OCI-LY7 (cell line): ENCODE data around the gene LCP1. TPM values are rescaled to one million over a fixed set of nuclear protein-coding genes. Genes with fewer than 3 reads are reported as not detected.

ENCODE experiments used
- BruUV-seq: library from RNA; stranded (reverse); fragments of 400-500 nt; replicated peaks from 2 replicates; lab custom pipeline; 2021; lab: Mats Ljungman, UMichigan
- CTCF ChIA-PET: fragments of 300-600 bp; sonication (Branson Sonifier 250); formaldehyde crosslinking; loops from one replicate; lab custom pipeline; 2022; ENCODE audit warnings: antibody characterized with exemption; ENCODE audit not compliant: unreplicated experiment; lab: Charles Lee
- POLR2A ChIA-PET: fragments of 300-600 bp; sonication (Branson Sonifier 250); formaldehyde crosslinking; loops from one replicate; lab custom pipeline; 2022; ENCODE audit warnings: antibody characterized with exemption; lab: Charles Lee
- DNase-seq: peaks from one replicate; pipeline ENCODE4 v3.0.0-alpha.2; 2015; ENCODE audit warnings: low spot score
- H2AFZ ChIP-seq: fragments of 200-600 bp; sonication (generic), shearing (Covaris generic); 2 replicates; pipeline ENCODE4 v1.6.1; 2014; ENCODE audit warnings: mild to moderate bottlenecking, antibody characterized with exemption, low read length, moderate library complexity
- H3K27ac ChIP-seq: fragments of 200-600 bp; sonication (generic); 2 replicates; pipeline ENCODE4 v1.5.1; 2014; ENCODE audit warnings: mixed run types, low read depth, mild to moderate bottlenecking, moderate library complexity, low read length, inconsistent platforms; ENCODE audit not compliant: poor library complexity, severe bottlenecking
- H3K36me3 ChIP-seq: fragments of 200-600 bp; sonication (generic); 2 replicates; pipeline ENCODE4 v1.6.1; 2014; ENCODE audit warnings: mild to moderate bottlenecking, antibody characterized with exemption, low read length, moderate library complexity, mixed read lengths; ENCODE audit not compliant: insufficient read depth
- H3K4me1 ChIP-seq: fragments of 200-600 bp; sonication (generic); 2 replicates; pipeline ENCODE4 v1.5.1; 2014; ENCODE audit warnings: mild to moderate bottlenecking, low read length; ENCODE audit not compliant: insufficient read depth, poor library complexity, severe bottlenecking
- H3K4me2 ChIP-seq: fragments of 200-600 bp; sonication (generic); 2 replicates; pipeline ENCODE4 v1.6.1; 2014; ENCODE audit warnings: mild to moderate bottlenecking, low read length
- H3K4me3 ChIP-seq: fragments of 200-600 bp; sonication (generic); 2 replicates; pipeline ENCODE4 v1.5.1; 2014; ENCODE audit warnings: mild to moderate bottlenecking, low read depth, low read length; ENCODE audit not compliant: poor library complexity, severe bottlenecking
- H3K79me2 ChIP-seq: fragments of 200-600 bp; sonication (generic); 2 replicates; pipeline ENCODE4 v1.6.1; 2016; ENCODE audit warnings: low read depth, mild to moderate bottlenecking, low read length, moderate library complexity, mixed read lengths; ENCODE audit not compliant: insufficient read depth
- H3K9me2 ChIP-seq: fragments of 200-600 bp; sonication (generic); 2 replicates; pipeline ENCODE4 v1.6.1; 2016; ENCODE audit warnings: mild to moderate bottlenecking, low read length, mixed read lengths; ENCODE audit not compliant: insufficient read depth
- H3K9me3 ChIP-seq: fragments of 200-600 bp; sonication (generic); 2 replicates; pipeline ENCODE4 v1.6.1; 2014; ENCODE audit warnings: mild to moderate bottlenecking, mixed run types, low read length, mixed read lengths
- H4K20me1 ChIP-seq: fragments of 200-600 bp; sonication (generic); 2 replicates; pipeline ENCODE4 v1.6.1; 2014; ENCODE audit warnings: mild to moderate bottlenecking, antibody characterized with exemption, low read length, moderate library complexity, mixed read lengths; ENCODE audit not compliant: insufficient read depth
- EZH2phosphoT487 ChIP-seq: fragments of 200-600 bp; sonication (generic); IDR thresholded peaks from 2 replicates; pipeline ENCODE4 v1.6.1; 2018; ENCODE audit warnings: low read depth, borderline replicate concordance, mild to moderate bottlenecking, mixed run types, antibody characterized with exemption, low read length, moderate library complexity, mixed read lengths
- intact Hi-C: fragments of 100-400 bp; cut with micrococcal nuclease; formaldehyde crosslinking; loops from one replicate; pipeline ENCODE4 v1.10.0; 2022; ENCODE audit not compliant: unreplicated experiment
- total RNA-seq, 2 experiments: library from RNA; depleted of rRNA in 1 of 2; stranded (reverse); fragments of >200 nt in 1 of 2; shearing (Covaris generic) in 1 of 2; gene quantifications; 2 replicates each; pipeline ENCODE4 v1.2.3, GENCODE V29; 2014 to 2022
- TF ChIP-seq, protein P1 (sequence below): fragments of 200-600 bp; sonication (generic); conservative IDR thresholded peaks from 2 replicates; pipeline ENCODE4 v1.5.1; 2014; ENCODE audit warnings: mild to moderate bottlenecking, antibody characterized with exemption, low read length, moderate library complexity, mixed read lengths

The LCP1 gene
- total RNA-seq, 2 experiments from 2014 or later, result 292 to 565 TPM

DNA sequence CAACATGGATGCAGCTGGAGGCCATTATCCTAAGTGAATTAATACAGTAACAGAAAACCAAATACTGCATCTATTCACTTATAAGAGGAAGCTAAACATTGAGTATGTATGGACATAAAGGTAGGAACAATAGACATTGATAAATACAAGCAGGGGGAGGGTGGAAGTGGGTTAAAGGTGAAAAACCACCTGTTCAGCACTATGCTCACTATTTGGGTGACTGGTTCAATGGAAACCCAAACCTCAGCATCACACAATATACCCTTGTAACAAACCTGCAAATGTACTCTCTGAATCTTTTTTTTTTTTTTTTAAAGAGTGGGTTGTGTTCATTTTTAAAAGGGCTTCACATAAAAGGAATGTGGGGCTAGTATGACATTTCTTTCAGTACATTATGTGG, 50.3 kb downstream of the LCP1 start:
- CTCF ChIA-PET, result no interaction called here
- Histone ChIP-seq H3K27ac (no peak overlapping the region), H3K9me2 (no peaks in the 10 kb centered on the region), H3K4me2 (no peak overlapping the region), H2AFZ (no peak overlapping the region), H3K4me3 (no peak overlapping the region), H4K20me1 (no peaks in the 10 kb centered on the region), H3K9me3 (no peaks in the 10 kb centered on the region), H3K79me2 (no peaks in the 10 kb centered on the region), H3K4me1 (no peaks in the 10 kb centered on the region), H3K36me3 (peaks cover 99% of the 10 kb centered on the region)
- DNase-seq, result no peak
- POLR2A ChIA-PET, result no interaction called here
- no TSS peak for BruUV-seq
- intact Hi-C loops, result no loop called here
- no peak for TF ChIP-seq EZH2phosphoT487
- TF ChIP-seq, protein P1, sequence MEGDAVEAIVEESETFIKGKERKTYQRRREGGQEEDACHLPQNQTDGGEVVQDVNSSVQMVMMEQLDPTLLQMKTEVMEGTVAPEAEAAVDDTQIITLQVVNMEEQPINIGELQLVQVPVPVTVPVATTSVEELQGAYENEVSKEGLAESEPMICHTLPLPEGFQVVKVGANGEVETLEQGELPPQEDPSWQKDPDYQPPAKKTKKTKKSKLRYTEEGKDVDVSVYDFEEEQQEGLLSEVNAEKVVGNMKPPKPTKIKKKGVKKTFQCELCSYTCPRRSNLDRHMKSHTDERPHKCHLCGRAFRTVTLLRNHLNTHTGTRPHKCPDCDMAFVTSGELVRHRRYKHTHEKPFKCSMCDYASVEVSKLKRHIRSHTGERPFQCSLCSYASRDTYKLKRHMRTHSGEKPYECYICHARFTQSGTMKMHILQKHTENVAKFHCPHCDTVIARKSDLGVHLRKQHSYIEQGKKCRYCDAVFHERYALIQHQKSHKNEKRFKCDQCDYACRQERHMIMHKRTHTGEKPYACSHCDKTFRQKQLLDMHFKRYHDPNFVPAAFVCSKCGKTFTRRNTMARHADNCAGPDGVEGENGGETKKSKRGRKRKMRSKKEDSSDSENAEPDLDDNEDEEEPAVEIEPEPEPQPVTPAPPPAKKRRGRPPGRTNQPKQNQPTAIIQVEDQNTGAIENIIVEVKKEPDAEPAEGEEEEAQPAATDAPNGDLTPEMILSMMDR, result no peak

DNA sequence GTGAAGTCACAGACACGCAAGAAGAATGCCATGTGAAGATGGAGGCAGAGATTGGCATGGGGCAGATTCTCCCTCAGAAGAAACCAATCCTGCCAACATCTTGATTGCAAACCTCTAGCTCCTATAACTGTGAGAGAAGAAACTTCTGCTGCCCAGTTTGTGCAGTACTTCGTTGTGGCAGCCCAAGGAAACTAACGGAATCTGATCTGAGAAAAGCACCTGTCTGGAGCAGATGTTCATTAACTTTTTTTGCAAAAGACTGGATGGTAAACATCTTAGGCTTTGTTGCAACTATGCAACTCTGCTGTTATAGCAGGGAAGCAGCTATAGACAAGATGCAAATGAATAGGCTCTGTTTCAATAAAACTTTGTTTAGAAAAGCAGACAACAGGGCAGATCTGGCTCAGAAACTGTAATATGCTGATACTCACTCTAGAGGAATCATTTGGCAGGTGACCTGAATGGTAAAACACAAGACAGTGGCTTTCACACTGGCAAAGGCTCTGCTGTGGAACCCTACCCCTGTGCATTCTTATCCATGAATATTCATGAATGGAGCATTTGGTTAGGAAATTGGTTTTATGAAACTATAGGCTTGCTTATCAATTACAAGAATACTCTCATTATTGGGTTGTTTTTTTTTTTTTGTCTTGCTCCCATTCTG, 51.9 kb downstream of the LCP1 start:
- H3K4me3 ChIP-seq, result no peak overlapping the region
- no TSS peak for BruUV-seq

More for the DNA sequence above, 51.9 kb downstream of the LCP1 start:
- CTCF ChIA-PET, result no interaction called here
- POLR2A ChIA-PET, result no interaction called here
- Histone ChIP-seq H3K36me3 (peaks cover 99% of the 10 kb centered on the region), H3K4me1 (peaks cover 13% of the 10 kb centered on the region), H3K27ac (no peak overlapping the region), H3K4me2 (no peak overlapping the region), H3K9me2 (no peaks in the 10 kb centered on the region), H2AFZ (no peak overlapping the region), H4K20me1 (no peaks in the 10 kb centered on the region), H3K9me3 (no peaks in the 10 kb centered on the region), H3K79me2 (no peaks in the 10 kb centered on the region)
- DNase-seq, result no peak
- intact Hi-C loops, result loop anchor here (10.0 kb wide), 2 partner anchors 325 to 505 kb away; no protein-coding TSS in a partner anchor
- TF ChIP-seq EZH2phosphoT487, result no peak
- TF ChIP-seq, protein P1, result no peak
